Body of pancreas (tissue), 4 donors: Measurements from ENCODE around the gene ADAMTS19. TPM values are rescaled to one million over a fixed set of nuclear protein-coding genes. Genes with fewer than 3 reads are reported as not detected.

Experiments
- ATAC-seq: fragments of 150-250 bp; one replicate; pipeline ENCODE4 v1.9.1; 2016
- DNase-seq, 4 donors: peaks; one replicate each; pipeline ENCODE4 v3.0.0-alpha.2; 2019
- H3K27ac ChIP-seq, 4 donors: fragments of 200-600 bp; sonication (generic); 1 replicate in 3 of 4; 2 replicates in 1 of 4; pipeline versions ENCODE4 v1.5.1 to v1.6.1; 2016 to 2019; ENCODE audit warnings: mild to moderate bottlenecking in 1 of 4, mixed read lengths in 1 of 4, moderate library complexity in 1 of 4
- H3K27me3 ChIP-seq, 2 donors: fragments of 200-600 bp; sonication (generic); one replicate each; pipeline ENCODE4 v1.6.0; 2016; ENCODE audit warnings: mild to moderate bottlenecking in 1 of 2
- H3K36me3 ChIP-seq, 2 donors: fragments of 200-600 bp; sonication (generic); replicated peaks in 1 of 2; 2 replicates each; pipeline ENCODE4 v1.5.1; 2016; ENCODE audit warnings: low read depth in 2 of 2; ENCODE audit not compliant: insufficient read depth in 1 of 2
- H3K4me1 ChIP-seq: fragments of 200-600 bp; sonication (generic); one replicate; pipeline ENCODE4 v1.6.0; 2016
- H3K4me3 ChIP-seq, 2 donors: fragments of 200-600 bp; sonication (generic); 1 replicate in 1 of 2; 2 replicates in 1 of 2; pipeline ENCODE4 v1.5.1; 2016 to 2019
- H3K9me3 ChIP-seq, 3 donors: fragments of 200-600 bp; sonication (generic); 1 replicate in 2 of 3; 2 replicates in 1 of 3; pipeline ENCODE4 v1.5.1; 2016
- CTCF ChIP-seq, 7 experiments: fragments of 450-650 bp in 4 of 7; fragments of 200-600 bp in 3 of 7; sonication (generic) in 3 of 7; IDR thresholded peaks; one replicate each; pipeline ENCODE4 v1.5.1; 2016 to 2019; ENCODE audit warnings: antibody characterized with exemption in 7 of 7
- POLR2A ChIP-seq, 3 donors: fragments of 450-650 bp; IDR thresholded peaks; one replicate each; pipeline ENCODE4 v1.6.1; 2016; ENCODE audit warnings: antibody characterized with exemption in 3 of 3, mild to moderate bottlenecking in 2 of 3
- WGBS, 2 donors: methylation state at CpG; one replicate each; pipeline ENCODE4 v1.1.5; 2017; 5-methylcytosine and 5-hydroxymethylcytosine counted together
- intact Hi-C: fragments of 100-400 bp; cut with DNase I; formaldehyde crosslinking; loops from one replicate; pipeline ENCODE4 v1.15.1; 2023
- total RNA-seq, 2 donors: library from RNA; depleted of rRNA; stranded (reverse); fragments of >200 nt; gene quantifications; one replicate each; pipeline ENCODE4 v1.1.0, GENCODE V29; 2016

ADAMTS19 gene
- total RNA-seq, 2 donors from 2014 or later: 0.26 to 1.3 TPM

DNA sequence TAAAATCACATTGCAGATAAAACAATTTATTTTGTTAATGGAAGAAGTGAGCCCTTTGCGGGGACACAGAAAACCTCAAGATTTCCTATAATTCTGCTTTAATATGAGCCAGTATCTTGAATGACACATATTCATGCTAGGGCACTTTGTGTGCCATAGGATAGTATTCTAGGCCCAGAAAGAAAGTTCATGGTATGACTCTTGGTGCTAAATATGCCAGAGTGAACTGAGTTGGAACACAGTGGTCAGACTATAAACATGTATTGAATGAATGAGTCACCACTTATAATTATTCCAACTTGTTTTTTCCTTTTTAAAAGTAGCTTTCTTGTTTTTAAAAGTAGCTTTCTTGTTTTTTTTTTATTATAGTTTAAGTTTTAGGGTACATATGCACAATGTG lies 46.0 kb downstream of the ADAMTS19 start:
- Histone ChIP-seq H3K27me3 (no peaks in the 10 kb centered on the region), H3K4me3 (no peak overlapping the region), H3K36me3 (no peaks in the 10 kb centered on the region), H3K27ac (no peak overlapping the region), H3K9me3 (no peaks in the 10 kb centered on the region), H3K4me1 (no peaks in the 10 kb centered on the region)
- intact Hi-C loops: no loop called here
- TF ChIP-seq CTCF (IDR thresholded peaks at IDR 0.05): no peak
- no peak for TF ChIP-seq POLR2A (IDR thresholded peaks at IDR 0.05)
- 84 to 96% methylated on average over 1 of the region's 1 CpG for WGBS, 2 donors
- ATAC-seq (no peak), DNase-seq (no peak)

DNA sequence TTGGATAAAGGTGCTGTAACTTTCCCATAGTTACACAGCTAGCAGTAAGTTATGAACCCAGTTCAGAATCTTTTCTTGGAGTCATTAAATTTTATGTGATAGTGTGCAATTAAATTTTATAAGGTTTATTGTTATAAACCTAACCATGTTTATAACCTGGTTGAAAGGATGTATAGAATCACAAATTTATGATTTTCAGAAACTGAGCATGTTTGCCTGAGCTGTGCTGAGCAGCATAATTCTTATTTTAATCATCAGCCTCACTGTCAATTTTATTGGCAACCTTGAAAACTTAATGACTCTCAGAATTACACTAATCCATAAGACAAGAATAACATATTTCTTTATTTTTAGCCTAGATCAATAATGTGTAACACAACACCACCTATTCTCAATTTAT lies 46.9 kb downstream of the ADAMTS19 start:
- no peaks in the 10 kb centered on the region for H3K9me3 ChIP-seq
- no peaks in the 10 kb centered on the region for H3K36me3 ChIP-seq
- no peak for DNase-seq
- no peaks in the 10 kb centered on the region for H3K27me3 ChIP-seq
- H3K27ac ChIP-seq: no peak overlapping the region
- no peak for TF ChIP-seq POLR2A (IDR thresholded peaks at IDR 0.05)
- TF ChIP-seq CTCF (IDR thresholded peaks at IDR 0.05): no peak
- no peak for ATAC-seq
- H3K4me3 ChIP-seq: no peak overlapping the region
- intact Hi-C loops: no loop called here
- H3K4me1 ChIP-seq: no peaks in the 10 kb centered on the region

- no peaks in the 10 kb centered on the region for H3K27me3 ChIP-seq
- H3K27ac ChIP-seq: no peak overlapping the region
- no peak for ATAC-seq
- TF ChIP-seq CTCF (IDR thresholded peaks at IDR 0.05) (no peak), POLR2A (IDR thresholded peaks at IDR 0.05) (no peak)
- H3K36me3 ChIP-seq: no peaks in the 10 kb centered on the region
- WGBS, 2 donors: 58 to 61% methylated on average over 6 of the region's 6 CpGs
- no peaks in the 10 kb centered on the region for H3K9me3 ChIP-seq
- DNase-seq: no peak
- no peaks in the 10 kb centered on the region for H3K4me1 ChIP-seq
- intact Hi-C loops: no loop called here
- H3K4me3 ChIP-seq: no peak overlapping the region
These were observed 47.4 kb downstream of the ADAMTS19 start for GRCh38 chr5:129507527-129507926.

DNA sequence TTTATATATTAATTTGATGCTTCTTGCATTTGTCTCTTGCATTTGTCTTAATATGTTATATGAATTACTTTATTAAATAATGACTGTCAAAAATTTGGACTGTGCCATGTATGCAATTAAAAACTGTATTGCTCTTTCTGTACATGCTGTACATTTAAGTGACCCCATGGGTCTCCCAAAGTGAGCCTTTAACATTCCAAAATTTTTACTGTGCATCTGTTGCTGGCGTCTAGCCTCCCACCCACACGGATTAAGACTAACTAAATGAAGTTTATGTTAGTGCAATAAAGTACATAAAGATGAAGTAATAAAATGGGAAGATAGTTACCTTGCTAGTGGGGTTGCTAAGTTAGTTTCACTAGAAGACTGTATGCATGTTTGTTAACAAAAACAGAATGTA lies 48.5 kb downstream of the ADAMTS19 start:
- no peak overlapping the region for H3K4me3 ChIP-seq
- DNase-seq (no peak), ATAC-seq (no peak)
- no peaks in the 10 kb centered on the region for H3K9me3 ChIP-seq
- WGBS, 2 donors: 64 to 72% methylated on average over 2 of the region's 2 CpGs
- intact Hi-C loops: no loop called here
- H3K27me3 ChIP-seq: no peaks in the 10 kb centered on the region
- no peak for TF ChIP-seq POLR2A (IDR thresholded peaks at IDR 0.05)
- TF ChIP-seq CTCF (IDR thresholded peaks at IDR 0.05): no peak
- no peaks in the 10 kb centered on the region for H3K36me3 ChIP-seq
- no peaks in the 10 kb centered on the region for H3K4me1 ChIP-seq
- H3K27ac ChIP-seq: no peak overlapping the region

DNA sequence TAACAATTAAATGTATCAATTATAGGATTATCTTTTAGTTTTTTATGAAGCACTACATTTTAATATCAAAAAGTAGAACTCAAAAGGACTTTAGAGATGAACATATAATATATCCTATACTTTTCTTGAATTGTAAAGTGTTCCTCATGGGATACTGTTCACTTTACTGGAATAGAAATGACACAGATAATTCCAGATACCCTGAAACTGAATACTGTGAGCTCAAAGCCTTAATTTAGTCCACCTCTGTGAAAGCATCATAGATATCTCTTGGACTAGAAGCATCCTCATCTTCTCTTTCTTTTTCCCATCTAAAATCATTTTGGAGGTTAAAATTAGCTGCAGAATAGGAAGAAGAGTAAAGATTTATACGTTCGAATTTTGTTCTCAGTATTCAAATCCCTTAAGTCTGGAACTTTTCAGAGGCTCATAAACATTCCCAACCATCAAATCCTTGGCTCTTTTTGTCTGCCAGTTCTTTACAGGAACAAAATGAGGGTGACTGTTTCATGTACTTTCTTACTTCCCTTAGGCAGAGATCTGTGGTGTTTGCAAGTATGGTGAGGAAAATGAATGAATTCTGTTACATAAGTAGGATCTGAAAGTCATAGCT lies 49.4 kb downstream of the ADAMTS19 start:
- Histone ChIP-seq H3K36me3 (no peaks in the 10 kb centered on the region), H3K4me3 (no peak overlapping the region), H3K27me3 (no peaks in the 10 kb centered on the region), H3K9me3 (no peaks in the 10 kb centered on the region), H3K27ac (no peak overlapping the region), H3K4me1 (no peaks in the 10 kb centered on the region)
- no peak for TF ChIP-seq CTCF (IDR thresholded peaks at IDR 0.05)
- TF ChIP-seq POLR2A (IDR thresholded peaks at IDR 0.05): no peak
- intact Hi-C loops: no loop called here
- no peak for ATAC-seq
- no peak for DNase-seq
- WGBS, 2 donors: 59 to 71% methylated on average over 2 of the region's 2 CpGs
